Mucosa of descending colon (tissue), 3 donors: ENCODE measurements around the gene MTX2. TPM values are rescaled to one million over a fixed set of nuclear protein-coding genes. Genes with fewer than 3 reads are reported as not detected.
"Not testable (repeated sequence)": the region's sequence is repeated elsewhere in the genome, so short reads cannot be mapped to it uniquely, and the experiment has no call there.

Experiments used
- ATAC-seq: fragments of 200-7000 bp; cut with Tn5 transposase; one replicate; pipeline ENCODE4 v1.9.1; 2020; ENCODE audit warnings: mild to moderate bottlenecking, moderate library complexity
- DNase-seq, 3 donors: peaks; one replicate each; pipeline ENCODE4 v3.0.0-alpha.2; 2020
- H3K36me3 ChIP-seq: fragments of 200-600 bp; one replicate; pipeline ENCODE4 v1.8.0; 2021; ENCODE audit warnings: low read depth, mild to moderate bottlenecking
- H3K4me1 ChIP-seq: fragments of 200-600 bp; one replicate; pipeline ENCODE4 v1.8.0; 2021; ENCODE audit warnings: low read depth, mild to moderate bottlenecking
- H3K4me3 ChIP-seq: fragments of 200-600 bp; one replicate; pipeline ENCODE4 v1.8.0; 2021; ENCODE audit warnings: mild to moderate bottlenecking
- H3K9me3 ChIP-seq: fragments of 200-600 bp; one replicate; pipeline ENCODE4 v1.8.0; 2021; ENCODE audit warnings: mild to moderate bottlenecking
- CTCF ChIP-seq: fragments of 200-600 bp; IDR thresholded peaks from one replicate; pipeline ENCODE4 v1.8.0; 2022; ENCODE audit warnings: antibody characterized with exemption, mild to moderate bottlenecking
- intact Hi-C, 2 donors: fragments of 100-400 bp; cut with DNase I in 1 of 2; cut with micrococcal nuclease in 1 of 2; formaldehyde crosslinking; loops; one replicate each; pipeline versions ENCODE4 v1.11.0 to v1.11.1; 2022; cut with DNase I, micrococcal nuclease
- total RNA-seq, 3 donors: library from RNA; stranded (reverse); fragmentation: NEBNext Ultra II Directional in 2 of 3; extraction: Animal tissue kit (Norgen Biotek cat#: 25700) in 2 of 3; gene quantifications; one replicate each; pipeline versions ENCODE4 v1.2.1 to v1.2.4, GENCODE V29; 2021 to 2023
- donor health status: DM: no; HTN: no; CAD: no; lungs with moderate emphysema.
- donor health status: DM: no; HTN: no; CAD: no.
- donor health status: DM: no; HTN: yes; CAD: no.

Gene MTX2
- total RNA-seq, 3 donors from 2014 or later = 27.5 to 29.9 (median 29.8) TPM

GRCh38 chr2:176339208-176339607 is 70.0 kb downstream of the MTX2 start:
- no peak for DNase-seq
- H3K9me3 ChIP-seq = no peaks in the 10 kb centered on the region
- H3K4me1 ChIP-seq = no peaks in the 10 kb centered on the region
- no peak for TF ChIP-seq CTCF
- no peak overlapping the region for H3K4me3 ChIP-seq
- no peaks in the 10 kb centered on the region for H3K36me3 ChIP-seq
- peak; percentile 44 for ATAC-seq
- intact Hi-C loops = no loop called here

- Histone ChIP-seq H3K9me3 (peaks cover 6% of the 10 kb centered on the region), H3K36me3 (no peaks in the 10 kb centered on the region), H3K4me3 (no peak overlapping the region), H3K4me1 (no peaks in the 10 kb centered on the region)
- no peak for TF ChIP-seq CTCF
- no peak for ATAC-seq
- DNase-seq = no peak
- intact Hi-C loops = no loop called here
These were observed 87.0 kb downstream of the MTX2 start for GRCh38 chr2:176356251-176356650.

- Histone ChIP-seq H3K4me1 (no peaks in the 10 kb centered on the region), H3K36me3 (no peaks in the 10 kb centered on the region), H3K9me3 (no peaks in the 10 kb centered on the region), H3K4me3 (no peak overlapping the region)
- TF ChIP-seq CTCF = no peak
- intact Hi-C loops = no loop called here
- DNase-seq (no peak), ATAC-seq (no peak)
These were observed 95.2 kb downstream of the MTX2 start for GRCh38 chr2:176364273-176364977.

GRCh38 chr2:176368349-176368748 is 99.1 kb downstream of the MTX2 start:
- Histone ChIP-seq H3K4me3 (no peak overlapping the region), H3K4me1 (no peaks in the 10 kb centered on the region), H3K36me3 (no peaks in the 10 kb centered on the region), H3K9me3 (no peaks in the 10 kb centered on the region)
- intact Hi-C loops = no loop called here
- ATAC-seq (no peak), DNase-seq (no peak)
- TF ChIP-seq CTCF = no peak

GRCh38 chr2:176370467-176371171 is 101.4 kb downstream of the MTX2 start:
- DNase-seq (no peak), ATAC-seq (no peak)
- no peaks in the 10 kb centered on the region for H3K9me3 ChIP-seq
- TF ChIP-seq CTCF = no peak
- no peaks in the 10 kb centered on the region for H3K4me1 ChIP-seq
- H3K4me3 ChIP-seq = no peak overlapping the region
- no peaks in the 10 kb centered on the region for H3K36me3 ChIP-seq
- intact Hi-C loops = no loop called here

GRCh38 chr2:176373155-176373554 is 103.9 kb downstream of the MTX2 start:
- H3K4me3 ChIP-seq, intact Hi-C loops, DNase-seq, H3K9me3 ChIP-seq, H3K4me1 ChIP-seq, H3K36me3 ChIP-seq, ATAC-seq: not testable (repeated sequence)
